NCI-H748 (cell line): ENCODE measurements around the gene AKT2.
"Not testable (repeated sequence)": the region's sequence is repeated elsewhere in the genome, so short reads cannot be mapped to it uniquely, and the experiment has no call there.

Experiments
- DNase-seq: peaks from one replicate; lab custom pipeline; 2025; ENCODE audit not compliant: unreplicated experiment; lab: John Stamatoyannopoulos, UW

The AKT2 gene

GRCh38 chr19:40284501-40285352, at the start of gene AKT2:
Gene AKT2, minus strand, starts transcription at chr19:40285345. Its CDS starts 20,078 bp downstream, at chr19:40265267.
- DNase-seq: peak; percentile 93

- DNase-seq: not testable (repeated sequence)
Measured at GRCh38 chr19:40333083-40333482, 47.9 kb upstream of the AKT2 start.

DNA sequence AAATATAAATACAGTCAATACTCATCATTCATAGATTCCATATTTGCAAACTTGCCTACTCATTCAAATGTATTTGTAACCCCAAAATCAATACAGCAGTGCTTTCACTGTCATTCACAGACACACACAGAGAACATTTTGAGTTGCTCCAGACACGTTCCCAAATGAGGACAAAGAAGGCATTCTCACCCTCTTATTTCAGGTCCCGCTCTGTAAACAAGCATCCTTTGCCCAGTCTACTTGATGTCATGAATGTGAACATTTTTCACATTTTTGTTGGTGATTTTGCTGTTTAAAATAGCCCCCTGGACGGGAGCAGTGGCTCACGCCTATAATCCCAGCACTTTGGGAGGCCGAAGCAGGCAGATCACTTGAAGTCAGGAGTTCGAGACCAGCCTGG, 47.5 kb upstream of the AKT2 start:
- no peak for DNase-seq

DNA sequence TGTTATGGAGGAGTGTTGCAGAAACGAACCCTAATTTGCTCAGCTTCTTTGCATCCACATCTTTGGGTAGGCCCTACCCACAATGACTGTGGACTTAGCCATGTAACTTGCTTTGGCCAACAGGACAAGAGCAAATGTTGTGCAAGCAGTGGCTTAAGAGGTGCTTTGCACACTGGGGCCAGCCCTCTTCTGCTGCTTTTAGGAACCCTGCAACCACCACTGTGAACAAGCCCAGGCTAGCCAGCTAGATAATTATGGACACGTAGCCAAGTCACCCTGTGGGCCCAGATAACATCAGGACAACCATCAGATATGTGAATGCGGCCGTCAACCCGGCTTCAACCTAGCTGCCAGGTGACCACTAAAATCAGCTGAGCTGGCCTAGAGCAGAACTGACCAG, 45.9 kb upstream of the AKT2 start:
- DNase-seq: no peak

- no peak for DNase-seq
Measured at GRCh38 chr19:40326201-40326600, 41.1 kb upstream of the AKT2 start.

GRCh38 chr19:40323705-40324104, 38.6 kb upstream of the AKT2 start:
- DNase-seq: no peak

GRCh38 chr19:40322951-40323615, 37.9 kb upstream of the AKT2 start:
- DNase-seq: no peak

GRCh38 chr19:40322271-40322610, 37.1 kb upstream of the AKT2 start:
- DNase-seq: no peak

DNA sequence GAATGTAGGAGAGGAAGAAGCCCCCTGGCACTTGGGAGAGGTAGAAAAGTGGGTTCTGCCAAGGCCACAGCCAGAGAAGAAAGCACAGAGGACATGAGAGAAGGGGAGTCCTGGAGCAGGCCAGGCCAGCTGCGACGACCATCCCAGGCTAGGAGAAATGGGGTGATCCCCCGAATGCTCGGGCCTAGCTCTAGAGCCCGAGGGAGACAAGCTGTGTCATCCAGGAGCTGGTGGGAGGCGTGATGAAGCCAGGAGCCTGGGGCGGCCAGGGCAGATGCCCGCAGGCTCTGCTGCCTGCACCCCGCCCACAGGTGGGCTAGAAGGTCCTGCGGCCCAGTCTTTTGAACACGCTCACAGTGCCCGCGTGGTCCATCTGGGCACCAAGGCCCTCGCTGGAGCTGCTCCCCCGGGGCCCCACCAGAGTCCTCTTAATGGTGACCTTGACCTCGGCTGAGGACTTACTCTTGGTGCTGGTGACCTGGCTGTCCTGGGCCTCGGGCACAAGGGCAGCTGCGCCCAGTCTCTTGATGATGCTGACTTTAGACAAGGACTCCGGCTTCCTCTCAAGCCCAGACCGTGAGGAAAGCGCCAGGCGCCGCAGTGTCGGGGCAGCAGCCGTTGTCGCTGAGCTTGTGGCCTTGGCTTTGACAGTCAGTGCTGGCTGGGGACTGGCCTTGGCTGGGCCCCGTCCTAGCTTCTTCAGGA, 36.6 kb upstream of the AKT2 start:
- DNase-seq: no peak

DNA sequence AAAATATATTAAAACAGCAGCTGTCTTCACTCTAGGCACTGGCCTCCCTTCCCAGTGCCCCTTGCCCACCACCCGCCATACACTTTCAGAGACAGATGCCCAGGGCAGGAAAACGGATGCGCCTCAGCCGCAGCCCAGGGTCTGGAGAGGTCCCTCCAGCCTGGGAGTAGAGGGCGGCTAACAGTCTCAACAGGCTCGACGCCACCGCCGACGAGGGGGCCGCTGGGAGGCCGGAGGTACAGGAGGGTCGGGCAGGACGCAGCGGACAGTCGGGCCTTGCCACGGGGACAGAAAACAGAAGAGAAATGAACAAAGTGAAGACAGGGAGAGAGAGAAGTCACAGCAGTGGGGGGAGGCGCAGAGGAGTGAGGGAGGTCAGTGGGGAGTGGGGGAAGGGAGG, 35.9 kb upstream of the AKT2 start:
- DNase-seq: no peak

DNA sequence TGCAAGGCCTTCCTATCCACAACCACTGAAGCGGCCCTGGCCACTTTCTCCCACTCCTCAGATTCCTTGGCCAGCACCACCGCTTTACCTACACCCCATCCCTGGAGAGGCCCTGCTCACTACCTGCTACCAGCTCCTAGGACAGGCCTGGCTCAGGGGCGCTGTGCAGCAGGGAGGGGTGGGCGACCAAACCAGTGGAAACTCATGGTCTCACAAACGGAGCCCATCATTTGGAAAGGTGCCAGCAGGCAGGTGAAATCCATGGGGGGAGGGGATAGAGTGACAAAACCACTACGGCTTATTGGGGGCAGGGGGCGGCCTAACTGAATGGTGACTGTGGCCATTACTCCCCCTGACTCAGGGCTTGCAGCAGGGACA, 35.4 kb upstream of the AKT2 start:
- DNase-seq: no peak

DNA sequence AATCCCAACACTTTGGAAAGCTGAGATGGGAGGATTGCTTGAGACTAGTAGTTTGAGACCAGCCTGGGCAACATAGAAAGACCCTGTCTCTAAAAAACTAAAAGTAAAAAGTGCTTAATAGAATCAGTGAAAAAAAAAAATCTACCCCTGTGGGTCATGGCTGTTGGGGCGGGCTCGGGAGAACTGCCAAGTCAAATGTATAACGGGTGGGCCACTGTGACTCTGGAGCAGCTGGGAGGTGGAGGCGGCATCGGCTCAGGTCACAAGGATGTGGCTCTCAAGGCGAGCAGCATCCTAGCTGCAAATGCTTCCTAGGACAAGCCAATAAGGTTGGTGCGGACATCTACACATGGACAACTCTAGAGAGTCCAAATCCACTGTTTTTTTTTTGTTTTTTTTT, 32.2 kb upstream of the AKT2 start:
- DNase-seq: no peak

DNA sequence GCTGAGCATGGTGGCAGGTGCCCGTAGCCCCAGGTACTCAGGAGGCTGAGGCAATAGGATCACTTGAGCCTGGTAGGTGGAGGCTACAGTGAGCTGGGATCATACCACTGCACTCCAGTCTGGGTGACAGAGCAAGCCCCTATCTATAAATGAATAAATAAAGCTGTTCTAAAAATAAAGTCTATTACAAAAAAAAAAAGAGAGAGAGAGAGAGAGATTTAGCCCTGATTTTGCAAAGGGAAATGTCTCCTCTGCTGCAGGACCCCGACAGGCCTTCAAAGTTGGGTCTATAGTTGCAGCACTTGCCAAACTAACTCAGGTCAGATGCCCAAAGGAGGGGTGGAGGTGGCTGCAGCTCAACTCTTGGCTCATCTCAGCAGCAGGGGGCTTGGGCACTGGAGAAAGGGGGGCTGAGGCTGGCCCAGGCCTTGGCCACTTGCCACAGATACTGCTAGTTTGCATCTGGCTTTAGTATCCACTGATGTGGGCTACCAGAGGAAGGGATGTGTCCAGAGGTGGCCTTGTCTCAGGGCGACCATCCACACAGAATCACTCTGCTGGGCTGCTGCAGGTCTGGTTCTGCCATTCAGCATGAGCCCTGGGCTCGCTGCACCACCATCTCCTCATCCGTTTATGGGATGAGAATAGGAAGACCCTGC, 30.8 kb upstream of the AKT2 start:
- DNase-seq: no peak

DNA sequence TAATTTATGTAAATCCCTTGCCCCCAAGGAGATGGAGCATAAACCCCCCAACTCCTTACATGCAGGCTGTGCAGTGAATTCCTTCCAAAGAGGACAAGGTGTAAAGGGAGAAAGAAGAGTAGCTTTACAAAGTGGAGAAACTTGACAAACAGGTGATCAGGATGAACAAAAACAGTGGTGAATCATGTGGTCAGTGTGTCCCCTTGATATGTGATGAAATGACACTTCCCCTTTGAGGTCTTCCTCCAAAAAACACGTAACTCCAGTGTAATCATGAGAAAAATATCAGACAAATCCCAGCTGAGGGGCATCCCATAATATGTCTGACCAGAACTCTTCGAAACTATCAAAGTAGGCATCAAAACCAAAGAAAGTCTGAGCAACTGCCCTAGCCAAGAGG, 29.5 kb upstream of the AKT2 start:
- no peak for DNase-seq

DNA sequence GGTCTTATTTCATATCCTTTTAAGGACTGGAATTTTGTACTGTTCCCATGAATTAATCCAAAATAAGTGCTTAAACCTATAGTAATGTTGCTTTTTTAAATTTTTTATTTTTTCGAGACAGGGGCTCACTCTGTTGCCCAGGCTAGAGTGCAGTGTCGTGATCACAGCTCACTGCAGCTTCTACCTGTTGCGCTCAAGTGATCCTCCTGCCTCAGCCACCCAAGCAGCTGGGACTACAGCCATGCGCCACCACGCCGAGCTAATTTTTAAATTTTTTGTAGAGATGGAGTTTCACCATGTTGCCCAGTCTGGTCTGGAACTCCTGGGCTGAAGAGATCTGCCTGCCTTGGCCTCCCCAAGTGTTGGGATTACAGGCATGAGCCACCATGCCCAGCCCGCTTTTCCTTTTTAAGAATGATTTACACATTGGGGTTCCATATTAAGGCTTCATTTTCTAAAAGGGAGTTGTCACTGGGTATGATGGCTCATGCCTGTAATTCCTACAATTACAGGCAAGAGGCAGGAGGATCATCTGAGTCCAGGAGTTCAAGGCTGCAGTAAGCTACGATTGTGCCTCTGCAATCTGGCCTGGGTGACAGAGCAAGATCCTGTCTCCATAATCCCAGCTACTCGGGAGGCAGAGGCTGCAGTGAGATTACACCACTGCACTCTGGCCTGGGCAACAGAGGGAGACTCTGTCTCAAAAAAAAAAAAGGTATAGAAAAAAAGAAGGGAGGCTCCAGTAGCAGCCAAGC, 28.3 kb upstream of the AKT2 start:
- no peak for DNase-seq

- no peak for DNase-seq
Measured at GRCh38 chr19:40312533-40312932, 27.4 kb upstream of the AKT2 start.

- no peak for DNase-seq
Measured at GRCh38 chr19:40309666-40310065, 24.5 kb upstream of the AKT2 start.

GRCh38 chr19:40305403-40305802, 20.3 kb upstream of the AKT2 start:
- DNase-seq: peak; percentile 87

GRCh38 chr19:40304306-40304705, 19.2 kb upstream of the AKT2 start:
- no peak for DNase-seq

- no peak for DNase-seq
Measured at GRCh38 chr19:40303765-40304164, 18.6 kb upstream of the AKT2 start.
